ENCODE data around the gene HES3.

HES3 gene

GRCh38 chr1:6281511-6282402 lies 37.8 kb downstream of the HES3 start:
- Histone ChIP-seq H3K36me3 (no peaks in the 10 kb centered on the region), H3K9me3 (no peaks in the 10 kb centered on the region), H3K27ac (no peak overlapping the region), H3K4me3 (ENCODE audit: low read depth in 1 of 2, low read length in 1 of 2) (no peak overlapping the region), H3K4me1 (ENCODE audit: control insufficient read depth in 1 of 2, insufficient read depth in 1 of 2, low read depth in 1 of 2, low read length in 1 of 2) (no peaks in the 10 kb centered on the region), H3K27me3 (no peaks in the 10 kb centered on the region)
- no peak for TF ChIP-seq CTCF (IDR thresholded peaks at IDR 0.05)

- TF ChIP-seq CTCF (IDR thresholded peaks at IDR 0.05) = no peak
- H3K27me3 ChIP-seq = no peaks in the 10 kb centered on the region
- no peak overlapping the region for H3K4me3 ChIP-seq (ENCODE audit: low read depth in 1 of 2, low read length in 1 of 2)
- H3K9me3 ChIP-seq = no peaks in the 10 kb centered on the region
- no peaks in the 10 kb centered on the region for H3K4me1 ChIP-seq (ENCODE audit: control insufficient read depth in 1 of 2, insufficient read depth in 1 of 2, low read depth in 1 of 2, low read length in 1 of 2)
- H3K36me3 ChIP-seq = no peaks in the 10 kb centered on the region
- no peak overlapping the region for H3K27ac ChIP-seq
These were observed 38.7 kb downstream of the HES3 start for GRCh38 chr1:6282577-6283270.

GRCh38 chr1:6285336-6285735 lies 41.4 kb downstream of the HES3 start:
- Histone ChIP-seq H3K27me3 (no peaks in the 10 kb centered on the region), H3K9me3 (no peaks in the 10 kb centered on the region), H3K4me1 (ENCODE audit: control insufficient read depth in 1 of 2, insufficient read depth in 1 of 2, low read depth in 1 of 2, low read length in 1 of 2) (no peaks in the 10 kb centered on the region), H3K27ac (no peak overlapping the region), H3K4me3 (ENCODE audit: low read depth in 1 of 2, low read length in 1 of 2) (no peak overlapping the region), H3K36me3 (no peaks in the 10 kb centered on the region)
- no peak for TF ChIP-seq CTCF (IDR thresholded peaks at IDR 0.05)

GRCh38 chr1:6286266-6286665 lies 42.3 kb downstream of the HES3 start:
- H3K27ac ChIP-seq = no peak overlapping the region
- TF ChIP-seq CTCF (IDR thresholded peaks at IDR 0.05) = no peak
- H3K27me3 ChIP-seq = no peaks in the 10 kb centered on the region
- no peak overlapping the region for H3K4me3 ChIP-seq (ENCODE audit: low read depth in 1 of 2, low read length in 1 of 2)
- no peaks in the 10 kb centered on the region for H3K36me3 ChIP-seq
- H3K4me1 ChIP-seq (ENCODE audit: control insufficient read depth in 1 of 2, insufficient read depth in 1 of 2, low read depth in 1 of 2, low read length in 1 of 2) = no peaks in the 10 kb centered on the region
- H3K9me3 ChIP-seq = no peaks in the 10 kb centered on the region

GRCh38 chr1:6287029-6287428 lies 43.0 kb downstream of the HES3 start:
- no peak overlapping the region for H3K27ac ChIP-seq
- no peak for TF ChIP-seq CTCF (IDR thresholded peaks at IDR 0.05)
- H3K27me3 ChIP-seq = no peaks in the 10 kb centered on the region
- H3K36me3 ChIP-seq = no peaks in the 10 kb centered on the region
- no peaks in the 10 kb centered on the region for H3K4me1 ChIP-seq (ENCODE audit: control insufficient read depth in 1 of 2, insufficient read depth in 1 of 2, low read depth in 1 of 2, low read length in 1 of 2)
- no peaks in the 10 kb centered on the region for H3K9me3 ChIP-seq
- H3K4me3 ChIP-seq (ENCODE audit: low read depth in 1 of 2, low read length in 1 of 2) = no peak overlapping the region
